ENCODE measurements around the gene ACAA1. TPM values are rescaled to one million over a fixed set of nuclear protein-coding genes. Genes with fewer than 3 reads are reported as not detected.

The ACAA1 gene
- total and polyA plus RNA-seq, 2 of the 13 experiments (the other 11 are each of a cell fraction or from before 2014, with no cell fraction given) = 60.8 to 188 TPM

DNA sequence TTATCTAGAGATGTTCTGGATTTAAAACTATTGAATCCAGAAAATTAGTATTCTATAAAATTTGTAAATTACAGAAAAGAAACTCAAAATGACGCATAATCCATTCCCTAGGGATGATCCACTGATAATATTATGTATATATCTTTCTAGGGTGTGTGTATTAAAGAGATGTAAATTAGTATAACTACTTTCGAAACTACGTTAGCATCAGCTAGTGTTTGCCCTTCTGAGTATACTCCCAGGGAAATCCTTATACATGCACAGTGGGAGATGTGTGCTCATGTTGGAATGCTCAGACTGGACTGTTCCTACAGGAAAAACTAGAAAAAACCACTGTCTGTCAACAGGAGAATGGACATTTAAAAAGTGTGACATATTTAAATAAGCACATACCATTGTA is 36.4 kb downstream of the ACAA1 start (continued):
- TF ChIP-seq, protein P1, sequence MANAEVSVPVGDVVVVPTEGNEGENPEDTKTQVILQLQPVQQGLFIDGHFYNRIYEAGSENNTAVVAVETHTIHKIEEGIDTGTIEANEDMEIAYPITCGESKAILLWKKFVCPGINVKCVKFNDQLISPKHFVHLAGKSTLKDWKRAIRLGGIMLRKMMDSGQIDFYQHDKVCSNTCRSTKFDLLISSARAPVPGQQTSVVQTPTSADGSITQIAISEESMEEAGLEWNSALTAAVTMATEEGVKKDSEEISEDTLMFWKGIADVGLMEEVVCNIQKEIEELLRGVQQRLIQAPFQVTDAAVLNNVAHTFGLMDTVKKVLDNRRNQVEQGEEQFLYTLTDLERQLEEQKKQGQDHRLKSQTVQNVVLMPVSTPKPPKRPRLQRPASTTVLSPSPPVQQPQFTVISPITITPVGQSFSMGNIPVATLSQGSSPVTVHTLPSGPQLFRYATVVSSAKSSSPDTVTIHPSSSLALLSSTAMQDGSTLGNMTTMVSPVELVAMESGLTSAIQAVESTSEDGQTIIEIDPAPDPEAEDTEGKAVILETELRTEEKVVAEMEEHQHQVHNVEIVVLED (CRISPR knock-in tag; IDR thresholded peaks at IDR 0.05; ENCODE audit: borderline replicate concordance) = no peak
- TF ChIP-seq ZNF121 (CRISPR knock-in tag; IDR thresholded peaks at IDR 0.05) (no peak), ZNF274 (CRISPR knock-in tag; IDR thresholded peaks at IDR 0.05) (no peak), ATM (IDR thresholded peaks at IDR 0.05; ENCODE audit: borderline replicate concordance) (no peak), ZNF431 (CRISPR knock-in tag; IDR thresholded peaks at IDR 0.05; ENCODE audit: borderline replicate concordance, low read depth) (no peak), ZFP90 (CRISPR knock-in tag; IDR thresholded peaks at IDR 0.05; ENCODE audit: borderline replicate concordance) (no peak), SIX1 (CRISPR knock-in tag; IDR thresholded peaks at IDR 0.05; ENCODE audit: borderline replicate concordance) (no peak), LRRFIP1 (CRISPR knock-in tag; conservative IDR thresholded peaks at IDR 0.05) (no peak)
- TF ChIP-seq, protein P2, sequence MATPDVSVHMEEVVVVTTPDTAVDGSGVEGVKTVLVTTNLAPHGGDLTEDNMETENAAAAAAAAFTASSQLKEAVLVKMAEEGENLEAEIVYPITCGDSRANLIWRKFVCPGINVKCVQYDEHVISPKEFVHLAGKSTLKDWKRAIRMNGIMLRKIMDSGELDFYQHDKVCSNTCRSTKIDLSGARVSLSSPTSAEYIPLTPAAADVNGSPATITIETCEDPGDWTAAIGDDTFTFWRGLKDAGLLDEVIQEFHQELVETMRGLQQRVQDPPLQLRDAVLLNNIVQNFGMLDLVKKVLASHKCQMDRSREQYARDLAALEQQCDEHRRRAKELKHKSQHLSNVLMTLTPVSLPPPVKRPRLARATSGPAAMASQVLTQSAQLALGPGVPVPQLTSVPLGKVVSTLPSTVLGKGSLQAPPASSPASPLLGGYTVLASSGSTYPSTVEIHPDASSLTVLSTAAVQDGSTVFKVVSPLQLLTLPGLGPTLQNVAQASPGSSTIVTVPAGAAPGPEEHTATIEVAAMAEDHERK (CRISPR knock-in tag; IDR thresholded peaks at IDR 0.05; ENCODE audit: low read depth) = no peak
- TF ChIP-seq, protein P3, sequence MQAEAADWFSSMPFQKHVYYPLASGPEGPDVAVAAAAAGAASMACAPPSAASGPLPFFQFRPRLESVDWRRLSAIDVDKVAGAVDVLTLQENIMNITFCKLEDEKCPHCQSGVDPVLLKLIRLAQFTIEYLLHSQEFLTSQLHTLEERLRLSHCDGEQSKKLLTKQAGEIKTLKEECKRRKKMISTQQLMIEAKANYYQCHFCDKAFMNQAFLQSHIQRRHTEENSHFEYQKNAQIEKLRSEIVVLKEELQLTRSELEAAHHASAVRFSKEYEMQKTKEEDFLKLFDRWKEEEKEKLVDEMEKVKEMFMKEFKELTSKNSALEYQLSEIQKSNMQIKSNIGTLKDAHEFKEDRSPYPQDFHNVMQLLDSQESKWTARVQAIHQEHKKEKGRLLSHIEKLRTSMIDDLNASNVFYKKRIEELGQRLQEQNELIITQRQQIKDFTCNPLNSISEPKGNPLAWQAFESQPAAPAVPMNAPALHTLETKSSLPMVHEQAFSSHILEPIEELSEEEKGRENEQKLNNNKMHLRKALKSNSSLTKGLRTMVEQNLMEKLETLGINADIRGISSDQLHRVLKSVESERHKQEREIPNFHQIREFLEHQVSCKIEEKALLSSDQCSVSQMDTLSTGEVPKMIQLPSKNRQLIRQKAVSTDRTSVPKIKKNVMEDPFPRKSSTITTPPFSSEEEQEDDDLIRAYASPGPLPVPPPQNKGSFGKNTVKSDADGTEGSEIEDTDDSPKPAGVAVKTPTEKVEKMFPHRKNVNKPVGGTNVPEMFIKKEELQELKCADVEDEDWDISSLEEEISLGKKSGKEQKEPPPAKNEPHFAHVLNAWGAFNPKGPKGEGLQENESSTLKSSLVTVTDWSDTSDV (CRISPR knock-in tag; IDR thresholded peaks at IDR 0.05) = no peak
